ENCODE measurements around the gene C3orf18.
A peak's percentile ranks its signal among the peaks of the same experiment; 100 is the strongest.

The C3orf18 gene

GRCh38 chr3:50568947-50569749 lies 1.6 kb upstream of the C3orf18 start, which contains the start of gene HEMK1:
Gene HEMK1 (plus strand): TSS chr3:50569522. CDS start chr3:50571105, 1,583 bp downstream.
- ChIA-PET CTCF (interaction anchor here (0.5 to 4.8 kb wide), 6 partner anchors 18 to 1238 kb away, joined by 3 to 44 read pairs (median 4); partner anchors contain the start of genes CISH and TMEM115), POLR2A (interaction anchor here (0.6 to 2.4 kb wide), 35 partner anchors 9 to 277 kb away, joined by 3 to 26 read pairs (median 4); partner anchors contain the start of genes CISH, CYB561D2, DOCK3 and HYAL3)
- TF ChIP-seq ELF4 (IDR thresholded peaks at IDR 0.05) (peak; percentile 83), FOXM1 (IDR thresholded peaks at IDR 0.05; ENCODE audit: borderline replicate concordance) (peak; percentile 81; the same call in 1 of the 2 replicates), SP1 (IDR thresholded peaks at IDR 0.05) (no peak), CTBP1 (IDR thresholded peaks at IDR 0.05; ENCODE audit: borderline replicate concordance) (peak; percentile 87), ARNT (IDR thresholded peaks at IDR 0.05) (peak; percentile 59; the same call in 1 of the 2 replicates), BHLHE40 (IDR thresholded peaks at IDR 0.05; ENCODE audit: borderline replicate concordance) (no peak), L3MBTL2 (conservative IDR thresholded peaks at IDR 0.05) (peak; percentile 55; the same call in 1 of the 2 replicates)
- TF ChIP-seq, protein P1, sequence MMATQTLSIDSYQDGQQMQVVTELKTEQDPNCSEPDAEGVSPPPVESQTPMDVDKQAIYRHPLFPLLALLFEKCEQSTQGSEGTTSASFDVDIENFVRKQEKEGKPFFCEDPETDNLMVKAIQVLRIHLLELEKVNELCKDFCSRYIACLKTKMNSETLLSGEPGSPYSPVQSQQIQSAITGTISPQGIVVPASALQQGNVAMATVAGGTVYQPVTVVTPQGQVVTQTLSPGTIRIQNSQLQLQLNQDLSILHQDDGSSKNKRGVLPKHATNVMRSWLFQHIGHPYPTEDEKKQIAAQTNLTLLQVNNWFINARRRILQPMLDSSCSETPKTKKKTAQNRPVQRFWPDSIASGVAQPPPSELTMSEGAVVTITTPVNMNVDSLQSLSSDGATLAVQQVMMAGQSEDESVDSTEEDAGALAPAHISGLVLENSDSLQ (IDR thresholded peaks at IDR 0.05): 0 out of 2 replicates have a peak, but pooled peaks have one; percentile 9
- DNase-seq (ENCODE audit: extremely low spot score): peak; percentile 99

- no peak for DNase-seq (ENCODE audit: extremely low spot score)
- POLR2A ChIA-PET: no interaction called here
- CTCF ChIA-PET: interaction anchor here (1.2 kb wide), 1 partner anchor 39 kb away, joined by 3 read pairs; no protein-coding TSS in a partner anchor
- TF ChIP-seq SP1 (IDR thresholded peaks at IDR 0.05): no peak
- no peak for TF ChIP-seq ZNF384 (IDR thresholded peaks at IDR 0.05)
Measured at GRCh38 chr3:50567011-50567385, 549 bp downstream of the C3orf18 start.

DNA sequence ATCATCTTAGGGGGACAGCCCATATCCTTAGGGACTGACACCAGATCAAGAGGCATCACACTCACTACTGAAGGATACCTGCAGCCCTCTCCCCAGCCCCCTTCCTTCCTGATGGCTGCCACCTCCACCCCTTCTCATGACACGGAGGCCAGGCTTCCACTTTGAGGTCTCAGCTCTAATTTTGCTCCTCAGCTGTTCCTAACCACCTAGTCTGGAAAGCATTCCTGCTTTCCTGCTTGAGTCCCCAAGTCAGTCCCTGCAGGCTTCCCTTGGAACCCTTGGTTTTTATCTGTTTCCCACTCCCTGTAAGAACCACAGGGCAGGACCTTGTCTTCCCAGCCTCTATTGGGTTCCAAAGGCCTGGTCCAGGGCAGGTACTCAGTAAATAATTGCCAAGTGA lies 3.2 kb downstream of the C3orf18 start:
- CTCF ChIA-PET: no interaction called here
- no peak for DNase-seq (ENCODE audit: extremely low spot score)
- POLR2A ChIA-PET: no interaction called here
- TF ChIP-seq FOXA1 (IDR thresholded peaks at IDR 0.05) (no peak), TARDBP (IDR thresholded peaks at IDR 0.05) (no peak), SP1 (IDR thresholded peaks at IDR 0.05) (no peak), HDGF (IDR thresholded peaks at IDR 0.05; ENCODE audit: borderline replicate concordance) (no peak), ZNF384 (IDR thresholded peaks at IDR 0.05) (no peak), ELF4 (IDR thresholded peaks at IDR 0.05) (no peak), BHLHE40 (IDR thresholded peaks at IDR 0.05; ENCODE audit: borderline replicate concordance) (no peak), NFRKB (IDR thresholded peaks at IDR 0.05) (no peak)

DNA sequence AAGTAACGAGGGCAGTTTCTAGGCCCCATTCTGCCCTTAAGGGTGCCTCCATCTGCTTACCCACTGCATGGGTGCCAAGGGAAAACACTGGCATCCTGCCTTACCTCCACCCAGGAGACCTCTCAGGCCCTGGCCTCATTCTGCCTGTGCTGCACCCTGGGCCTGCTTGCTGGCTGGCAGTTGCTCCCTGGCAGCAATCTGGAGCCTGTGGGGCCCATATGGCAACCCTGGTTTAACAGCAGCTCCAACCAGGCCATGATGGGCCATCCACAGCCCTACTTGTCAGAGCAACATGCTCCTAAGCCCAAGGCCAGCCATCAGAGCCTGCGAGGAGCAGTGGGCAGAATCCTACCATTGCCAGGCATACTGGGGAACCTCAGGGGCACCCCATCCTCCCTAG lies 3.7 kb downstream of the C3orf18 start:
- no peak for TF ChIP-seq FOXA1 (IDR thresholded peaks at IDR 0.05)
- no peak for TF ChIP-seq FOXM1 (IDR thresholded peaks at IDR 0.05; ENCODE audit: borderline replicate concordance)
- TF ChIP-seq BHLHE40 (IDR thresholded peaks at IDR 0.05; ENCODE audit: borderline replicate concordance): no peak
- no peak for TF ChIP-seq SP1 (IDR thresholded peaks at IDR 0.05)
- TF ChIP-seq L3MBTL2 (conservative IDR thresholded peaks at IDR 0.05): no peak
- no peak for TF ChIP-seq FOXK2 (IDR thresholded peaks at IDR 0.05)
- TF ChIP-seq, protein P1 (IDR thresholded peaks at IDR 0.05): no peak
- TF ChIP-seq ARNT (IDR thresholded peaks at IDR 0.05): no peak
- POLR2A ChIA-PET: no interaction called here
- CTCF ChIA-PET: no interaction called here
- no peak for DNase-seq (ENCODE audit: extremely low spot score)

DNA sequence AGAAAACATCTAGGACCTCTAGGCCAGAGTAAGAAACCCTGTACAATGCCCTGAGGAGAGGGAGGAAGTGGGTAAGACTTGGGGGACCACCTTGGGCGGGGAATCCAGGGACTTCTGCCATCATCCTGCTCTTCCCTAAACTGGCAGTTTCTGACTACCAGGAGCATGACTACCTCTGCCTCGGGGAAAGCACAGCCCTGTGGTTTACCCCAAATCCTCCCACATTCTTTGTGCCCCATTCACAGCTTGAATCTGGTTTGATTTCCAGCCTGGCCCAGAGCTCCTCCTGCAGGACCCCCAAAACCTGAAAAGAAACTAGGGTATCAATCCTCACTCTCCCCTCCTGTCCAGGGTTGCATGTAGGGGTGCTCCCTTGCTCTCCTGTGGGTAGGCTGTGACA lies 4.7 kb downstream of the C3orf18 start:
- TF ChIP-seq TARDBP (IDR thresholded peaks at IDR 0.05) (no peak), FOXM1 (IDR thresholded peaks at IDR 0.05; ENCODE audit: borderline replicate concordance) (no peak), FOXA1 (IDR thresholded peaks at IDR 0.05) (no peak), ARNT (IDR thresholded peaks at IDR 0.05) (no peak), LEF1 (IDR thresholded peaks at IDR 0.05; ENCODE audit: borderline replicate concordance) (no peak), CTBP1 (IDR thresholded peaks at IDR 0.05; ENCODE audit: borderline replicate concordance) (no peak), L3MBTL2 (conservative IDR thresholded peaks at IDR 0.05) (no peak), HDGF (IDR thresholded peaks at IDR 0.05; ENCODE audit: borderline replicate concordance) (no peak), ELF4 (IDR thresholded peaks at IDR 0.05) (no peak), FOXK2 (IDR thresholded peaks at IDR 0.05) (no peak), BHLHE40 (IDR thresholded peaks at IDR 0.05; ENCODE audit: borderline replicate concordance) (no peak), SP1 (IDR thresholded peaks at IDR 0.05) (no peak), ZNF384 (IDR thresholded peaks at IDR 0.05) (no peak), SUZ12 (IDR thresholded peaks at IDR 0.05) (no peak), NFRKB (IDR thresholded peaks at IDR 0.05) (no peak)
- TF ChIP-seq, protein P1 (IDR thresholded peaks at IDR 0.05): no peak
- POLR2A ChIA-PET: no interaction called here
- DNase-seq (ENCODE audit: extremely low spot score): no peak
- CTCF ChIA-PET: no interaction called here

GRCh38 chr3:50559702-50560101 lies 7.8 kb downstream of the C3orf18 start:
- TF ChIP-seq FOXK2 (IDR thresholded peaks at IDR 0.05): no peak
- TF ChIP-seq HDGF (IDR thresholded peaks at IDR 0.05; ENCODE audit: borderline replicate concordance): no peak
- no peak for TF ChIP-seq SUZ12 (IDR thresholded peaks at IDR 0.05)
- TF ChIP-seq NFRKB (IDR thresholded peaks at IDR 0.05): no peak
- no peak for TF ChIP-seq ZNF384 (IDR thresholded peaks at IDR 0.05)
- TF ChIP-seq TARDBP (IDR thresholded peaks at IDR 0.05): no peak
- no peak for TF ChIP-seq BHLHE40 (IDR thresholded peaks at IDR 0.05; ENCODE audit: borderline replicate concordance)
- TF ChIP-seq, protein P1 (IDR thresholded peaks at IDR 0.05): no peak
- TF ChIP-seq ARNT (IDR thresholded peaks at IDR 0.05): no peak
- TF ChIP-seq CTBP1 (IDR thresholded peaks at IDR 0.05; ENCODE audit: borderline replicate concordance): no peak
- no peak for TF ChIP-seq L3MBTL2 (conservative IDR thresholded peaks at IDR 0.05)
- TF ChIP-seq ELF4 (IDR thresholded peaks at IDR 0.05): no peak
- no peak for TF ChIP-seq SP1 (IDR thresholded peaks at IDR 0.05)
- CTCF ChIA-PET: no interaction called here
- no peak for DNase-seq (ENCODE audit: extremely low spot score)
- POLR2A ChIA-PET: interaction anchor here (3.1 kb wide), 1 partner anchor 9 kb away, joined by 15 read pairs; the partner anchor contains the start of gene HEMK1
